NCI-H146 treated with DMSO at 0.1 percent for 48 hours (cell line): ENCODE results near the gene DOK6.

Experiments
- DNase-seq: peaks from one replicate; lab custom pipeline; 2025; ENCODE audit not compliant: unreplicated experiment; lab: John Stamatoyannopoulos, UW

The DOK6 gene

DNA sequence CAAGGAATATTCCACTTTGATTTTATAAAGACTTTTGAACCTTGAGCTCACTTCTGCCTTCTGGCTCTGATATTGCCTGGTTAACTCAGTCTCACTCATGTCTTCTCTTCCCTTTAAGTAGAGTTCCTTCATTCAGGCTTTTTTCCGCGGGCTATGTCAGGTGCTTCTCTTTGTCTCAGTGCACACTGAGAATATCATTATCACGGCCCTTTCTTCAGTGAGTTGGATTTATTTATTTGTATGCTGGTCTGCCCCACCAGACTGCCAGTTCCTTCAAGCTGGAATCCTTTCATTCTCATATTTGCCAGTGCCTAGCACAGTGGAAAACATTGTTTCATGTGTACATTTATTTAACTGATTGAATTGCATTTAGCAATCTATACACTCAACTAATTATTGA lies 136.5 kb downstream of the DOK6 start:
- DNase-seq, result no peak

DNA sequence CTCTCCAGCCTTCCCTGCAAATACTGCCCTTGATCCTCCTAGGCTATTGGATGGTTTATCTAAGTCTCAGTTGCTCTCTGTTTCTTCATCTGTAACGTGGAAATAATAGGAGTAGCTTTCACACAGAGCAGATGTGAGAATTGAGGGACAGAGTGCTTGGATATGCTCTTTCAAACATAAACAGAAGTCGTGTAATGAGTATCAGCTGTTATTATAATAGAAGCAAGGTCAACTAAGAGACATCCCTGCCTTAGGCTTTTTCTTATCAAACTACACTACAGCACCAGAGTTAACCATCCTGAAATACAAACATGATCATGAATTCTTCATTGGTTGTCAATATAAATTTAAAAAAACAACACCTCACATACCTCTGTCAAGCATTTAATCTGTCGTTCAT lies 138.2 kb downstream of the DOK6 start:
- DNase-seq, result peak; percentile 37

DNA sequence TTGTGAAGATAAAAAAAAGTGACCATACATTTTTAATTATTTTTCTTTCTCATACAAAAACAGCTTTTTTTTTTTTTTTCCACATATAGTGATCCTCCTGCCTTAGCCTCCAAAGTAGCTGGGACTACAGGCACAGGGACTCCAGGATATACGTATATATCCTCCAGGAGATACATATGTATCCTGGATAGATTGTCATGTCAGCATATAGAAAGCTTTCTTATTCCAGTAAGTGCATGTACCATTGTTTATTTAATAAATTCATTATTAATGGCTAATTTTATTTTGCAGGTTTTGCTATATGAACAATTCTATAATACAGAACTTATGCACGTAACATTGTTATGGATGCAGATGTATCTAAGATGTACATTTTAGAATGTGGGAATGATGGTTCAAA lies 138.7 kb downstream of the DOK6 start:
- no peak for DNase-seq

DNA sequence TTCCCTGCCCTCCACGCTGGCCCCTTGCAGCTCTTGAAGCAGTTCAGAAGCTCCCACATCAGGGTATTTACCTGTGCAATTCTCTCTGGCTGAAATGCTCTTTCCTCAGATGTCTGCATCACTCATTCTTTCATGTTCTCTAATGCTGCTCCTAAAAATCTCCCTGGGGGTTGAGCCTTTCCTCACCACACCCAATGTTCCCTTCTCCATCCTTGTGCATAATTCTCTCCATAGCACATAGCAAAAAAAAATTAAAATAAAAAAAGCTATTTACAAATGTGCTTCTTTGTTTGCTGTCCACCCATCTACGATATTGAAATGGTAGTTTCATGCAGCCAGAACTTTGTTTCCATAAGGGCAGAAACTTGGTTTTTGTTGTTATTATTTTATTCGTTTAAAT lies 155.5 kb downstream of the DOK6 start:
- no peak for DNase-seq

DNA sequence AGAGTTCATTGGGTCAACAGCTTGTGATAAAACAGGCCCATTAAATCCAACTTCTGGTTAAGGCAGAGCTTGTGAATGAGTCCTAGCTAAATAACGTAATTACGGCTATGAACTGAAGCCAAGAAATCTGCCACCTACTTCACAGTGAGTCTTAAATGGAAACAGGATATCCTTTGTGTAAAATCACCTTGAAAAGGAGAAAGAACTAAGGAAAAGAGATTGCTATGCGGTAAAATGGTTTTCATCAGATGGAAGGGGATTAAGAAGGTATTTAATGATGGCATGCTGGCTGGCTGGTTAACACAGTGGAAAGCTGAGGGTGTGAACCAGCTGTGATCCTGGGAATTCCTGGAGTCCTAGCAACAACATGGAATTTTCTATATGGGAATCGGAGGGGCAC lies 156.6 kb downstream of the DOK6 start:
- DNase-seq, result no peak

DNA sequence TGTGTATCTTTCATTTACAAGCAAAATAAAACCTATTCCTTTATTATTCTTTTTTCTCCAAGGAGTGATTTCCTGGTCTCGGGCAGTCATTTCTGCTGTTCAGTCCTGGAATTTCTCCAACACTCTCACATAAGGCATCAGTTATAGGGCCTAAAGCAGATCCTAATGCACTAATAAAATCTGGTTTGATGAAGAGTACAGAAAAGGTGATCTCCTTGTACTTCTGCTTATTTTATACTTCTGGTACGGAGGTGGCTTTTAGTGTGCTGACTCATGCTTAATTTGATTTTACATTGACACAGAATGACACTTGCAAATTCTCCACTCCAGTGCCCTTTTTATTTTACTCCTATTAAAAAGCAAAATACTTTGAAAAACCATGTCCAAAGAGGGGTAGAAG lies 157.4 kb downstream of the DOK6 start:
- no peak for DNase-seq

DNA sequence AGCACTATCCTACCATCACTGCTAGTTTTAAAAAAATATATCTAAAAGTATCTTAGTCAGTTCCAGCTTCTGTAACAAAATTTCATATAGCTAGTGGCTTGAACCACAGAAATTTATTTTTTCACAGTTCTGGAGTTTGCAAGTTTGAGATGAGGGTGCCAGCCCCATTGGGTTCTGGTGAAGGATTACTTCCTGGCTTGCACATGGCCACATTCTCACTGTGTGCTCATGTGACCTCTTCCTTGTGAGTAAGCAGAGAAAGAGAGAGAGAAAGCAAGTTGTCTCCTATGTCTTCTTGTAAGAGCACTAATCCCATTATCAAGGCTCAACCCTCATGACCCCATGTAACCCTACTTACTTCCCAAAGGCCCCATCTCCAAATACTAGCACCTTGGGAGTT lies 158.9 kb downstream of the DOK6 start:
- no peak for DNase-seq

DNA sequence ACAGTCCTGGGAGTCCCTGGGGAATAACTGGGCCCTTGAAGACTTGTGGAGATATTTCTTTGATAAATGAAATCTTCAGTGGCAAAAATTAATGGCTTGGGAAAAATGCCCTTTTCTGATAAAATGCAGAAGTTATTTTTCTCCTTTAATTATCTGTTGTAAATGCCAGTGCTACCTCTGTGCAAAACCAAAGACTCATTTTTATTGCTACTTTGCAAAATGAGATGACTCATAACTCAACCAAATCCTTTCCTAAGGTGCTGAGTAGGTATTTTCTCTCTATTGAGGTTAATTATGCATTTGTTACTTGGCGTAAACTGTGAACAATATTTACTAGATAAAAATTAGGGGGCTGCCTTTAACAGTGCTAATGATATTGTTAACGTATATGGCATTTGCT lies 163.9 kb downstream of the DOK6 start:
- DNase-seq, result no peak

DNA sequence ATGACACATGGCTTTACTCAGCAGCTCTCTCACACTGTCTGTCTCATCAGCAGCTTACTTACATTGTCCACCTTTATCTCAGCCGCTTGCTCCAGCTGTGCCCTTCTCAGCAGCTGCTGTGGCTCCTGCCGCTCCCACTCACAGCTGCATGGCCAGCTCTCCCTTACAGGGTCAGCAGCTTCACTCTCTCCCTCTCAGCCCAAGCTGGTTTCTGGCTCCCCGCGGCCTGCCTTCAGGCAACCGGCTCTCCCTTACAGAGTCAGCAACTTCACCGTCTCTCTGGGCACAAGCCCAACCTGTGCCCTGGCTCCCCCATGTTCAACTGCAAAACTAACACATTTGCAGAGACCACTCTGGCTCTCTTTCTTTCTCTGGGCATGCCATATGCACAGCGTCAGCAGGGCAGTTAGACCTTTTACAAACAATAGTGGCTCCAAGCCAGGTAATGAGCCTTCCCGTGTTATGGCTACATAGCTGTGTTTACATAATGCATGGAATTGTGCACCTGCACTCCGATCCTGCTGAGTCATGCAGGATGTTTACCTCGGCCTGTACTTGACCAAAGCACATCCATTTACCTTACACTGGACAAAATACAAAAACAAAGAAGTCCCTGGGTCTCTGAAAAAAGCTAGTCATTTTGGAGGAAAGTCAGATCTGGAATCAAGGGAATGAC lies 167.3 kb downstream of the DOK6 start:
- no peak for DNase-seq

DNA sequence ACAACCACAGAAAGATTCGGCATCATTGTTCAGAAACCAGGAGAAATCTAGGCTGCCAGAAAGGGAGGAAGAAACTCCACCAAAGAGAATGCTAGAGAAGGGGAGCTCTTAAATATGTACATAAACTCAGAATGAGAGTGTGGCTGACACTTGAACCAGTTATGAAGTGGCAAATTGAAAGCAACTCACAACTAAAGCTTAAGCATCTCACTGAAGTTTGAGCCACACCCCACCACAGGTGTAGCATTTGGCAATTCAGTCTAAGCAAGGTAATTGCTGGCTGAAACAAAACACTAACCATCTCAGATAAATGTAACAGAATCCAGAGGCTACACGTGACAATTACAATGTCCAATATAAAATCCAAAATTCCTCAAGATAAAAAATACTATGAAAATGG lies 168.4 kb downstream of the DOK6 start:
- DNase-seq, result no peak

DNA sequence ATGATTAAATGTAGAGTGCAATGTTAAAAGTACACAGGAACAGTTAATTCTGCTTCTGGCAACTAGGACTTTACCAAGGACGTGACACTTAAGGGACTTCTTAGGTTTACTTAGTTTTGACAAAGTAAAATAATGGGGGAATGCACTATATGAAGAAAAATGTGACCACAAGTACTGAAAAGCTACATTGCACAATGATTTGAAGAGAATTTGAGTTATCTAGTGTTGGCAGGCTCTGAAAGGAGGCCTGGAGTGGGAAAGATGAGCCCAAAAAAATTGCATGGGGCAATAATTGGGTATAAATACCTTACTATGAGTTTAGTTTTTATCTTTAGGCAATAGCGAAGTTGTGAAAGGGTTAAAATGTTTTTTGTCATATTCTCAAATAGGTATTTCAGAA lies 173.7 kb downstream of the DOK6 start:
- no peak for DNase-seq

DNA sequence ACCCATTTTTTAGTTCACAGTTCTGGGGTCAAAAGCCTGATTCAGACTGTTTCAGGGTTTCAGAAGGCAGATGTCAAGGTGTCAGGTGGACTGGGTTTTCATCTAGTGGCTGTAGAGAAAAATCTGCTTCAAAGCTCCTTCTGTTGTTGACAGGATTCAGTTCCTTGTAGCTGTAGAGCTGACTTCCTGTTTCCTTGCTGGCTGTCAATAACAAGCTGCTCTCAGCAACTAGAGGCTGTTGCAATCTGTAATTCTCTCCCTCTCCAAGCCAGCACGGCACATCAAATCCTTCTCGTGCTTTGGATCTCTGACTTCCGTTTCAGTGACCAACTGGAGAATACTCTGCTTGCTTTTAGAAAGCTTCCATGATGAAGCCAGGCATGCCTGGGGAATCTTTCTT lies 179.4 kb downstream of the DOK6 start:
- DNase-seq, result no peak

DNA sequence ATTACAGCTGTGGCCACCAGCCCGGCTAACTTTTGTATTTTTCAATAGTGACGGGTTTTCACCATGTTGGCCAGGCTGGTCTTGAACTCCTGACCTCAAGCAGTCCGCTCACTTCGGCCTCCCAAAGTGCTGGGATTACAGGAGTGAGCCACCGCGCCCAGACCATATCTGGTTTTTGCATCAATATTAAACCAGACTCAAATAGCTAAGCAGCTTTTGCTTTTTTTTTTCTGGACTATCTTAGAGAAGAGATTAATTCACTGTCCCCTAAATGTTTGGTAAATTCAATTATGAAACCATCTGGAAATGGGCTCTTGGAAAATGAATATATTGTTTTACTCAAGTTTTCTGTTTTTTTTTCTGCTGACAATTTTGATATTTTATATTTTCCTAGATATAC lies 183.7 kb downstream of the DOK6 start:
- no peak for DNase-seq

DNA sequence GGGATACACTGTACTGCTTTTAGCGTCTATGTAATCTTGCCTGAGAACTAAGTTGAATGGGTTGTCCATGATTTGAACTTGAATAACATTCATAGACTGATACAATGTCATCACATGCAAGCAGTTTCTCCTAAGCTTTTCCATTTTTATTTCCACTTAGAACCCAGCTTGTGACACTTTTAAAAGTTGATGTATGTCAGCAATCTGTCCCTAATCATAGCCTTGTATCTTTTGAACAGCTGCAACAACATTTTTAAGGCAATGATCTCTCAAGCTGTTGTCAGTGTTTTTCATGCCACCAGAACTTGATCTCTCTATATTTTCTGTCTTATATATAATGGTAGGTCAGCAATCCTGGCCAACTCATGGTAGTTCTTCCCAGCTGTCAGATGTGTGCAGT lies 185.0 kb downstream of the DOK6 start:
- no peak for DNase-seq

DNA sequence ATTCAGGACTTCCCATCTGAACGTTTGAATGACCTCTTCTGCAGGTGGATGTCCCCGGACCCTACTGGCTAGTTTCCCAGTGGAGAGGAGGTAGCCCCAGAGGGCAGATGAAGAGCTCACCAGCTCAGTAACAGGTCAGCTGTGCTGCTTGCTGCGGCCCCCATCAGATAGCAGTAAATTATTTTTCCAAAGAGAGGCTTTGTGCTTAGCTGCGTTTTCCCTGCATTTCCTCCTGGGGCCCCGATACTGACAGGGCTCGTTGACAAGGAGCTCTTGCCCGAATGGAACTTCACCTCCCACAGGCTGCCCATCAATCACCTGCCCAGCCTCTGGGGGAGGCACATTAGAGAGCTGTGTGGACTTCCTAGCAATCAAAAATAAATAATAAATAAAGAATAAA lies 185.8 kb downstream of the DOK6 start:
- no peak for DNase-seq

DNA sequence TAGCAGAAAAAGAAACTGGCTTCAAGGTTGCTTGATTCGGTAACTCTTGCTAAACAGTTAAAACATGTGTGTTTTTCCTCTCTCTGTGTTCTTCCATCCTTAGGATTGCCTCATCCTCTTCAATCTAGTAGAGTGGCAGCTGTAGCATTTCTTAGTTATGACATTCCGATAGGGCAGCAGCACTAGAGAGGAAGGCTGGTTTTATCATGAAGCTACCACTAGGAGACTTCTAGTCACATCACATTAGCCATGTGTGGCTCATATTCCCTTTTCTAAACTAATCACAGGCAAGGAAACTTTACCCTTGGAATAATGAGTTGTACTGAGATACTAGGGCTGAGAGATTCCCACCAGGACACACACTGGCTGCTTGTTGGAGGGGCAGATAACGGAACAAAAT lies 187.6 kb downstream of the DOK6 start:
- no peak for DNase-seq

DNA sequence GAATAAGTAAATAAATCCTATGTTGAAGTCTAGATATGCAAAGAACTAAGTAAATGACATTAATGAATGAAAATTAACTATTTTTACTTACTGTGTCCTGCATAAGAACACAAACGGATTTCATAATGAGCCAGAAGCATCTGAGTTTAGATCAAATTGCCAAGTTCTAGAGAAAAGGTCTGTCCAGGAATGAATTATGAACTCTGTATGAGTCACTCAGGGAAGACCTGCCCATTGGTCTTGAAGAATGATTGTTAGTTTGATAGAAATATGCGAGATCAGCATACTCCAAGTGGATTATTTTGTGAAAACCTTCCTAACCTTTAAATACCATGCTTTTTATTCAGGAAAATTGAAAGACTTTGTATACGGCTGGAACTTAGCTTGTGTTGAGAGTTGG lies 189.5 kb downstream of the DOK6 start:
- DNase-seq, result no peak

DNA sequence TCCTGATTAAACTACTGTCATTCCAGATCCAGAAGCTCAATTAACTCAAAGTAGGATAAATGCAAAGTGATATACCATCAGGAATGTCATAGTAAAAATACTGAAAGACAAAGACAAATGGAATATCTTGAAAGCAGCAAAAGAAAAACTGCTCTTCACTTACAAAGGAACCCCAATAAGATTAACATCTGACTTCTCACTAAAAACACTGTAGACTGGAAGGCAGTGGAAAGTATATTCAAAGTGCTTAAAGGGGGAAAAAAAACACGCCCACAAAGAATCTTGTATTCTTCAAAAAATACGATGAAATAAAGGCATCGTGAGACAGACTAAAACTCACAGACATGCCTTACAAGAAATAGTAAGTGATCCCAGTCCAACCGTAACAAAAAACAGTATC lies 195.7 kb downstream of the DOK6 start:
- DNase-seq, result no peak

DNA sequence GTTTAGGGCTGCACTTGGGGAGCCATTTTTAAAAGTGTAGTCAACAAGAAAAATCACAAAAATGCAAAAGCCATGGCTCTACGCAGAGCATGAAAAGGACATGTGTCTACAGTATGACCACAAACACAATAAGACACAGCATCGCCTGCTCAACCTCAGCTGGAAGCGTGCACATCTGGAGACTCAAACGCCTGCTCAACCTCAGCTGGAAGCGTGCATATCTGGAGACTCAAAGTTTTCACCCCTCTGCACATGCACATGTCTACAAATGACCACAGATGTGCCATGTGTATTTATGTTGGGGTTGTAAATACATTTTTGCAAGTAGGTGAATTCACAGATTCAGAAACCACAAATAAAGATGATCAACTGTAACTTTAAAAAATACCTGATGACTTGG lies 196.9 kb downstream of the DOK6 start:
- no peak for DNase-seq

DNA sequence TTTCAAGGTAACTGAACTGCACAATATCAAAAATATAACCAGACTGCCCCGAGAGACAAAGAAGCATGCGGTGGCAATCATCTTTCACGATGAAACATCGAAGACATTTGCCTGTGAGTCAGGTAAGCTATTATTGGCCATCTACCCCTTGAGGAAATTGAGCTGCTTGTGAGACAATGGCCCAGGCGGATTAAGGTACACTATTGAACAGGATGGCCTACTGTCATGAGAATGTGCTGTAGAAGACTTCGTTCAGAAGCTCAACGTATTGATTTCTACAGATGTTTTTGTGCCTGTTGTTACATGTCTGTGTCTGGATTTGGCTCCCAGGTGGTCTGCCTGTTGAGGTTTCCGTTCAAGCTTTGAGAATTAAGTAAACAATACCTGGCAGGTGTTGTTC lies 198.7 kb downstream of the DOK6 start:
- peak; percentile 100 for DNase-seq

DNA sequence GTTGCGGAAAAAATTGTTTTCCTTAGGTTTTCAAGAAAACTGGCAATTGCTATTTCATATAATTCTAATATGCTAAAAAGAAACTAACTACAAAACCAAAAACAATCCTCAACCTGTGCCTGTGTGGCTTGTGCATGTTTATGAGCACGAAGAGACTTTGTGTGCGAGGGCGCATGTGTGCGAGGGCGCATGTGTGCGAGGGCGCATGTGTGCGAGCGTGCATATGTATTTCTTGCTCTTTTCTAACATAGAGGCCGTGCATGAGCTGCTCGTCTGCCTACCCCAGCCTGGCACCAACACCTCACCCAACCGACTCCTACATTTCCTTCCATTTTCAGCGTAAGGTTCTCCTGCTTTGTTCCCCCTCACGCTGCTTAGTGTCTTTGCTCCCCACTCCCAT lies 211.6 kb downstream of the DOK6 start:
- DNase-seq, result no peak

DNA sequence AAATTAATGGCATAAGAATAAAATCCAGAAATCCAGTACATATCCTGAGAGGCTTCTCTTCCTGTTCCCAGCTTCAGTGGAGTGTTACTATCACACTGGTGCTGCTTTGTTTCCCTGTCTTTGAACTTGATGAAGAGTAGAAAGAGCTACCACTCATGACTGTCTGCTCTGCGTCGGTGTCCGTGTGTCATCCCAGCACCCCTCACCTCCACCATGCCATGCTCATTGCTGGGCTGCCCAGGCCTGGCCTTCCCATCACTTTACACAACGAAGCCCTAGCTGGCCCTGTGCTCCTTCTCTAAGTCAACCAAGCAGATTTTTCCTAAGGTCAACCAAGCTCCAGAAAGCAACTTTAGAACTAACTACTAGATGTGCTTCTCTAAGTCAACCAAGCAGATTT lies 215.4 kb downstream of the DOK6 start:
- DNase-seq, result no peak

DNA sequence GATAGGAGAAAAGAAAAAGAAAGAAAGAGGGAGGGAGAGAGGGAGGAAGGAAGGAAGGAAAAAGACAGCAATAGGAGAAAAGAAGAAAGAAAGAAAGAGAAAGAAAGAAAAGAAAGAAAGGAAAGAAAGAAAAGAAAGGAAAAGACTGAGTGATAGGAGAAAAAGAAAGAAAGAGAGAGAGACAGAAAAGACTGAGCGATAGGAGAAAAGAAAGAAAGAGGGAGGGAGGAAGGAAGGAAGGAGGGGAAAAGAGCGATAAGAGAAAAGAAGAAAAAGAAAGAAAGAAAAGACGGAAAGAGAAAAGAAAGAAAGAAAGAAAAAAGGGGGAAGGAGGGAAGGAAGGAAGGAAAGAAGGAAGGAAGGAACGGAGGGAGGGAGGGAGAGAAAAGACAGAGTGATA lies 216.7 kb downstream of the DOK6 start:
- no peak for DNase-seq

DNA sequence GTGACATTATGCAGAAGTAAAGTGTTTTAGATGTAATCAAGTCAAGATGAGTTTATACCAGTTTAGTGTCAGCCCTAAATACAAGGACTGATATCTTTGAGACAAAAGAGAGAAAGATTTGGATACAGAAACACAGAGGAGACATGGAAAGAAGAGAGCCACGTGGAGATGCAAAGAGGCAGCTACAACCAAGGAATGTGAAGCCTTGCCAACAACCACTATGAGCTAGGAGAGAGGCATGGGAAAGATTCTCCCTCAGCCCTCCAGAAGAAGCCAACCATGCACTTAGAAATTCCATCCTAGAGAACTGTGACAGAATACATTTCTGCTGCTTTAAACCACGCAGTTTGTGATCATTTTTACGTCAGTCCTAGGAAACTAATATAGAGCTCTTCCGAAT lies 217.2 kb downstream of the DOK6 start:
- no peak for DNase-seq
